ENCODE measurements around the gene USP3. TPM values are rescaled to one million over a fixed set of nuclear protein-coding genes. Genes with fewer than 3 reads are reported as not detected.
A peak's percentile ranks its signal among the peaks of the same experiment; 100 is the strongest.

Gene USP3
- total RNA-seq, 1 experiment from 2014 or later: 50.8 TPM

GRCh38 chr15:63499175-63499549 is 5.2 kb upstream of the USP3 start:
- peaks cover 68% of the 10 kb centered on the region for H3K27me3 ChIP-seq (ENCODE audit: control insufficient read depth, insufficient read depth, low read length)
- H3K36me3 ChIP-seq (replicated peaks; ENCODE audit: control insufficient read depth, insufficient read depth, low read length): no peaks in the 10 kb centered on the region
- no peak for DNase-seq
- H3K4me3 ChIP-seq (ENCODE audit: insufficient read depth, low read depth, low read length): no peak overlapping the region

- H3K4me3 ChIP-seq (ENCODE audit: insufficient read depth, low read depth, low read length): no peak overlapping the region
- DNase-seq: no peak
- peaks cover 70% of the 10 kb centered on the region for H3K27me3 ChIP-seq (ENCODE audit: control insufficient read depth, insufficient read depth, low read length)
- H3K36me3 ChIP-seq (replicated peaks; ENCODE audit: control insufficient read depth, insufficient read depth, low read length): no peaks in the 10 kb centered on the region
Measured at GRCh38 chr15:63499611-63500010, 4.8 kb upstream of the USP3 start.

- DNase-seq: no peak
- peaks cover 78% of the 10 kb centered on the region for H3K27me3 ChIP-seq (ENCODE audit: control insufficient read depth, insufficient read depth, low read length)
- H3K4me3 ChIP-seq (ENCODE audit: insufficient read depth, low read depth, low read length): no peak overlapping the region
- no peaks in the 10 kb centered on the region for H3K36me3 ChIP-seq (replicated peaks; ENCODE audit: control insufficient read depth, insufficient read depth, low read length)
Measured at GRCh38 chr15:63500265-63501250, 3.8 kb upstream of the USP3 start.

- DNase-seq: peak; percentile 74
- Histone ChIP-seq H3K4me3 (ENCODE audit: insufficient read depth, low read depth, low read length) (no peak overlapping the region), H3K27me3 (ENCODE audit: control insufficient read depth, insufficient read depth, low read length) (peaks cover 82% of the 10 kb centered on the region), H3K36me3 (replicated peaks; ENCODE audit: control insufficient read depth, insufficient read depth, low read length) (no peaks in the 10 kb centered on the region)
Measured at GRCh38 chr15:63501256-63502089, 2.9 kb upstream of the USP3 start.

GRCh38 chr15:63502137-63502766 is 2.1 kb upstream of the USP3 start:
- DNase-seq: no peak
- Histone ChIP-seq H3K36me3 (replicated peaks; ENCODE audit: control insufficient read depth, insufficient read depth, low read length) (no peaks in the 10 kb centered on the region), H3K27me3 (ENCODE audit: control insufficient read depth, insufficient read depth, low read length) (peaks cover 85% of the 10 kb centered on the region), H3K4me3 (ENCODE audit: insufficient read depth, low read depth, low read length) (no peak overlapping the region)

- Histone ChIP-seq H3K36me3 (replicated peaks; ENCODE audit: control insufficient read depth, insufficient read depth, low read length) (no peaks in the 10 kb centered on the region), H3K4me3 (ENCODE audit: insufficient read depth, low read depth, low read length) (peak overlapping the region; percentile 50), H3K27me3 (ENCODE audit: control insufficient read depth, insufficient read depth, low read length) (peaks cover 81% of the 10 kb centered on the region)
- peak; percentile 68 for DNase-seq
Measured at GRCh38 chr15:63502843-63503738, 1.3 kb upstream of the USP3 start.

GRCh38 chr15:63503739-63504246 is 600 bp upstream of the USP3 start:
- Histone ChIP-seq H3K27me3 (ENCODE audit: control insufficient read depth, insufficient read depth, low read length) (peaks cover 85% of the 10 kb centered on the region), H3K4me3 (ENCODE audit: insufficient read depth, low read depth, low read length) (peak overlapping the region; percentile 50), H3K36me3 (replicated peaks; ENCODE audit: control insufficient read depth, insufficient read depth, low read length) (no peaks in the 10 kb centered on the region)
- peak; percentile 46 for DNase-seq

- Histone ChIP-seq H3K27me3 (ENCODE audit: control insufficient read depth, insufficient read depth, low read length) (peaks cover 77% of the 10 kb centered on the region), H3K4me3 (ENCODE audit: insufficient read depth, low read depth, low read length) (peak overlapping the region; percentile 82), H3K36me3 (replicated peaks; ENCODE audit: control insufficient read depth, insufficient read depth, low read length) (no peaks in the 10 kb centered on the region)
- peak; percentile 74 for DNase-seq
Measured at GRCh38 chr15:63504979-63505841, 817 bp downstream of the USP3 start.

- DNase-seq: no peak
- peak overlapping the region; percentile 82 for H3K4me3 ChIP-seq (ENCODE audit: insufficient read depth, low read depth, low read length)
- H3K36me3 ChIP-seq (replicated peaks; ENCODE audit: control insufficient read depth, insufficient read depth, low read length): no peaks in the 10 kb centered on the region
- peaks cover 71% of the 10 kb centered on the region for H3K27me3 ChIP-seq (ENCODE audit: control insufficient read depth, insufficient read depth, low read length)
Measured at GRCh38 chr15:63505842-63506222, 1.4 kb downstream of the USP3 start.

- Histone ChIP-seq H3K36me3 (replicated peaks; ENCODE audit: control insufficient read depth, insufficient read depth, low read length) (no peaks in the 10 kb centered on the region), H3K27me3 (ENCODE audit: control insufficient read depth, insufficient read depth, low read length) (peaks cover 63% of the 10 kb centered on the region), H3K4me3 (ENCODE audit: insufficient read depth, low read depth, low read length) (no peak overlapping the region)
- no peak for DNase-seq
Measured at GRCh38 chr15:63506537-63507035, 2.2 kb downstream of the USP3 start.

GRCh38 chr15:63507878-63508818 is 3.8 kb downstream of the USP3 start:
- DNase-seq: no peak
- Histone ChIP-seq H3K27me3 (ENCODE audit: control insufficient read depth, insufficient read depth, low read length) (peaks cover 47% of the 10 kb centered on the region), H3K4me3 (ENCODE audit: insufficient read depth, low read depth, low read length) (no peak overlapping the region), H3K36me3 (replicated peaks; ENCODE audit: control insufficient read depth, insufficient read depth, low read length) (no peaks in the 10 kb centered on the region)

Measured in H7 (cell line).